ENCODE measurements around the gene MRPL19. TPM values are rescaled to one million over a fixed set of nuclear protein-coding genes. Genes with fewer than 3 reads are reported as not detected.
A peak's percentile ranks its signal among the peaks of the same experiment; 100 is the strongest.

MRPL19 gene
- total RNA-seq, 1 experiment from 2014 or later, result 98.4 TPM

GRCh38 chr2:75598589-75599155, 47.9 kb upstream of the MRPL19 start:
- POLR2A ChIA-PET (ENCODE audit: low non-redundant PET), result interaction anchor here (0.5 kb wide), 1 partner anchor 165 kb away, joined by 3 read pairs; no protein-coding TSS in a partner anchor
- intact Hi-C loops (cut with micrococcal nuclease; ENCODE audit: unreplicated experiment), result no loop called here
- Histone ChIP-seq H3K27me3 (replicated peaks; ENCODE audit: insufficient read depth, low read depth, low read length, poor library complexity) (no peaks in the 10 kb centered on the region), H3K9me3 (ENCODE audit: low read depth, low read length, poor library complexity, severe bottlenecking) (no peaks in the 10 kb centered on the region), H3K4me3 (ENCODE audit: low read depth, low read length, poor library complexity, severe bottlenecking) (no peak overlapping the region), H3K36me3 (ENCODE audit: insufficient read depth, low read length, poor library complexity, severe bottlenecking) (no peaks in the 10 kb centered on the region), H3K27ac (ENCODE audit: low read depth, low read length, poor library complexity, severe bottlenecking) (no peak overlapping the region), H3K4me1 (ENCODE audit: insufficient read depth, low read length, poor library complexity, severe bottlenecking) (peaks cover 24% of the 10 kb centered on the region)
- no peak for DNase-seq (ENCODE audit: low spot score)
- BruUV-seq (replicated peaks), result no TSS peak
- CTCF ChIA-PET, result no interaction called here
- TF ChIP-seq EZH2 (IDR thresholded peaks at IDR 0.05; ENCODE audit: borderline replicate concordance, low read depth, low read length, poor library complexity, severe bottlenecking) (no peak), CTCF (conservative IDR thresholded peaks at IDR 0.05; ENCODE audit: low read depth, low read length) (no peak)

GRCh38 chr2:75600461-75601011, 46.0 kb upstream of the MRPL19 start:
- no peak for DNase-seq (ENCODE audit: low spot score)
- no peak overlapping the region for H3K4me3 ChIP-seq (ENCODE audit: low read depth, low read length, poor library complexity, severe bottlenecking)
- no peak for TF ChIP-seq CTCF (conservative IDR thresholded peaks at IDR 0.05; ENCODE audit: low read depth, low read length)
- TF ChIP-seq EZH2 (IDR thresholded peaks at IDR 0.05; ENCODE audit: borderline replicate concordance, low read depth, low read length, poor library complexity, severe bottlenecking), result no peak
- CTCF ChIA-PET, result no interaction called here
- no peaks in the 10 kb centered on the region for H3K36me3 ChIP-seq (ENCODE audit: insufficient read depth, low read length, poor library complexity, severe bottlenecking)
- no peaks in the 10 kb centered on the region for H3K27me3 ChIP-seq (replicated peaks; ENCODE audit: insufficient read depth, low read depth, low read length, poor library complexity)
- no peaks in the 10 kb centered on the region for H3K9me3 ChIP-seq (ENCODE audit: low read depth, low read length, poor library complexity, severe bottlenecking)
- BruUV-seq (replicated peaks), result no TSS peak
- H3K27ac ChIP-seq (ENCODE audit: low read depth, low read length, poor library complexity, severe bottlenecking), result no peak overlapping the region
- peaks cover 26% of the 10 kb centered on the region for H3K4me1 ChIP-seq (ENCODE audit: insufficient read depth, low read length, poor library complexity, severe bottlenecking)
- POLR2A ChIA-PET (ENCODE audit: low non-redundant PET), result no interaction called here
- intact Hi-C loops (cut with micrococcal nuclease; ENCODE audit: unreplicated experiment), result loop anchor here (10.0 kb wide), 1 partner anchor 546 kb away; no protein-coding TSS in a partner anchor

- Histone ChIP-seq H3K27me3 (replicated peaks; ENCODE audit: insufficient read depth, low read depth, low read length, poor library complexity) (no peaks in the 10 kb centered on the region), H3K36me3 (ENCODE audit: insufficient read depth, low read length, poor library complexity, severe bottlenecking) (no peaks in the 10 kb centered on the region), H3K4me1 (ENCODE audit: insufficient read depth, low read length, poor library complexity, severe bottlenecking) (peaks cover 15% of the 10 kb centered on the region), H3K4me3 (ENCODE audit: low read depth, low read length, poor library complexity, severe bottlenecking) (no peak overlapping the region), H3K27ac (ENCODE audit: low read depth, low read length, poor library complexity, severe bottlenecking) (no peak overlapping the region), H3K9me3 (ENCODE audit: low read depth, low read length, poor library complexity, severe bottlenecking) (no peaks in the 10 kb centered on the region)
- intact Hi-C loops (cut with micrococcal nuclease; ENCODE audit: unreplicated experiment), result loop anchor here (10.0 kb wide), 1 partner anchor 548 kb away; no protein-coding TSS in a partner anchor
- TF ChIP-seq CTCF (conservative IDR thresholded peaks at IDR 0.05; ENCODE audit: low read depth, low read length) (no peak), EZH2 (IDR thresholded peaks at IDR 0.05; ENCODE audit: borderline replicate concordance, low read depth, low read length, poor library complexity, severe bottlenecking) (no peak)
- peak; percentile 28 for DNase-seq (ENCODE audit: low spot score)
- BruUV-seq (replicated peaks), result no TSS peak
- CTCF ChIA-PET, result interaction anchor here (0.6 to 0.9 kb wide), 2 partner anchors 138 to 403 kb away, joined by 3 to 4 read pairs; no protein-coding TSS in a partner anchor
- POLR2A ChIA-PET (ENCODE audit: low non-redundant PET), result no interaction called here
Measured at GRCh38 chr2:75602724-75603342, 43.8 kb upstream of the MRPL19 start.

Measured in A673 (cell line).